ENCODE measurements around the gene SSBP3. TPM values are rescaled to one million over a fixed set of nuclear protein-coding genes. Genes with fewer than 3 reads are reported as not detected.

SSBP3 gene
- total and polyA plus RNA-seq, 2 of the 13 experiments (the other 11 are each of a cell fraction or from before 2014, with no cell fraction given), result 8.5 to 17.6 TPM

- TF ChIP-seq CENPT (CRISPR knock-in tag; IDR thresholded peaks at IDR 0.05; ENCODE audit: low read depth) (no peak), ZNF335 (CRISPR knock-in tag; IDR thresholded peaks at IDR 0.05) (no peak), SUZ12 (IDR thresholded peaks at IDR 0.05; ENCODE audit: low read depth, low read length) (no peak), KLF9 (CRISPR knock-in tag; IDR thresholded peaks at IDR 0.05; ENCODE audit: low read depth) (no peak), JARID2 (CRISPR knock-in tag; IDR thresholded peaks at IDR 0.05; ENCODE audit: insufficient replicate concordance) (no peak), POLR2A (IDR thresholded peaks at IDR 0.05; ENCODE audit: insufficient read depth in 1 of 2, low read depth in 2 of 2, low read length in 2 of 2) (no peak), DNMT3B (CRISPR knock-in tag; conservative IDR thresholded peaks at IDR 0.05) (no peak), ZNF766 (CRISPR knock-in tag; IDR thresholded peaks at IDR 0.05; ENCODE audit: borderline replicate concordance) (no peak), FOXC1 (CRISPR knock-in tag; IDR thresholded peaks at IDR 0.05; ENCODE audit: borderline replicate concordance) (no peak), NFKB2 (CRISPR knock-in tag; IDR thresholded peaks at IDR 0.05; ENCODE audit: borderline replicate concordance) (no peak), ARID2 (CRISPR knock-in tag; IDR thresholded peaks at IDR 0.05; ENCODE audit: borderline replicate concordance) (no peak), CCAR2 (optimal IDR thresholded peaks at IDR 0.05; ENCODE audit: low read depth, low read length) (no peak), ZFP91 (CRISPR knock-in tag; IDR thresholded peaks at IDR 0.05; ENCODE audit: borderline replicate concordance) (no peak), IKZF4 (CRISPR knock-in tag; IDR thresholded peaks at IDR 0.05; ENCODE audit: borderline replicate concordance, low read depth, not compliant biosample characterization) (no peak), ARHGAP35 (CRISPR knock-in tag; IDR thresholded peaks at IDR 0.05; ENCODE audit: borderline replicate concordance) (no peak)
- TF ChIP-seq, protein P1, sequence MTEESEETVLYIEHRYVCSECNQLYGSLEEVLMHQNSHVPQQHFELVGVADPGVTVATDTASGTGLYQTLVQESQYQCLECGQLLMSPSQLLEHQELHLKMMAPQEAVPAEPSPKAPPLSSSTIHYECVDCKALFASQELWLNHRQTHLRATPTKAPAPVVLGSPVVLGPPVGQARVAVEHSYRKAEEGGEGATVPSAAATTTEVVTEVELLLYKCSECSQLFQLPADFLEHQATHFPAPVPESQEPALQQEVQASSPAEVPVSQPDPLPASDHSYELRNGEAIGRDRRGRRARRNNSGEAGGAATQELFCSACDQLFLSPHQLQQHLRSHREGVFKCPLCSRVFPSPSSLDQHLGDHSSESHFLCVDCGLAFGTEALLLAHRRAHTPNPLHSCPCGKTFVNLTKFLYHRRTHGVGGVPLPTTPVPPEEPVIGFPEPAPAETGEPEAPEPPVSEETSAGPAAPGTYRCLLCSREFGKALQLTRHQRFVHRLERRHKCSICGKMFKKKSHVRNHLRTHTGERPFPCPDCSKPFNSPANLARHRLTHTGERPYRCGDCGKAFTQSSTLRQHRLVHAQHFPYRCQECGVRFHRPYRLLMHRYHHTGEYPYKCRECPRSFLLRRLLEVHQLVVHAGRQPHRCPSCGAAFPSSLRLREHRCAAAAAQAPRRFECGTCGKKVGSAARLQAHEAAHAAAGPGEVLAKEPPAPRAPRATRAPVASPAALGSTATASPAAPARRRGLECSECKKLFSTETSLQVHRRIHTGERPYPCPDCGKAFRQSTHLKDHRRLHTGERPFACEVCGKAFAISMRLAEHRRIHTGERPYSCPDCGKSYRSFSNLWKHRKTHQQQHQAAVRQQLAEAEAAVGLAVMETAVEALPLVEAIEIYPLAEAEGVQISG (CRISPR knock-in tag; IDR thresholded peaks at IDR 0.05), result 0 out of 2 replicates have a peak, but pooled peaks have one; percentile 31
- TF ChIP-seq, protein P2, sequence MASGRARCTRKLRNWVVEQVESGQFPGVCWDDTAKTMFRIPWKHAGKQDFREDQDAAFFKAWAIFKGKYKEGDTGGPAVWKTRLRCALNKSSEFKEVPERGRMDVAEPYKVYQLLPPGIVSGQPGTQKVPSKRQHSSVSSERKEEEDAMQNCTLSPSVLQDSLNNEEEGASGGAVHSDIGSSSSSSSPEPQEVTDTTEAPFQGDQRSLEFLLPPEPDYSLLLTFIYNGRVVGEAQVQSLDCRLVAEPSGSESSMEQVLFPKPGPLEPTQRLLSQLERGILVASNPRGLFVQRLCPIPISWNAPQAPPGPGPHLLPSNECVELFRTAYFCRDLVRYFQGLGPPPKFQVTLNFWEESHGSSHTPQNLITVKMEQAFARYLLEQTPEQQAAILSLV (CRISPR knock-in tag; IDR thresholded peaks at IDR 0.05; ENCODE audit: borderline replicate concordance), result 0 out of 2 replicates have a peak, but pooled peaks have one; percentile 64
- TF ChIP-seq, protein P3, sequence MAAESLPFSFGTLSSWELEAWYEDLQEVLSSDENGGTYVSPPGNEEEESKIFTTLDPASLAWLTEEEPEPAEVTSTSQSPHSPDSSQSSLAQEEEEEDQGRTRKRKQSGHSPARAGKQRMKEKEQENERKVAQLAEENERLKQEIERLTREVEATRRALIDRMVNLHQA (CRISPR knock-in tag; IDR thresholded peaks at IDR 0.05), result no peak
- TF ChIP-seq, protein P4, sequence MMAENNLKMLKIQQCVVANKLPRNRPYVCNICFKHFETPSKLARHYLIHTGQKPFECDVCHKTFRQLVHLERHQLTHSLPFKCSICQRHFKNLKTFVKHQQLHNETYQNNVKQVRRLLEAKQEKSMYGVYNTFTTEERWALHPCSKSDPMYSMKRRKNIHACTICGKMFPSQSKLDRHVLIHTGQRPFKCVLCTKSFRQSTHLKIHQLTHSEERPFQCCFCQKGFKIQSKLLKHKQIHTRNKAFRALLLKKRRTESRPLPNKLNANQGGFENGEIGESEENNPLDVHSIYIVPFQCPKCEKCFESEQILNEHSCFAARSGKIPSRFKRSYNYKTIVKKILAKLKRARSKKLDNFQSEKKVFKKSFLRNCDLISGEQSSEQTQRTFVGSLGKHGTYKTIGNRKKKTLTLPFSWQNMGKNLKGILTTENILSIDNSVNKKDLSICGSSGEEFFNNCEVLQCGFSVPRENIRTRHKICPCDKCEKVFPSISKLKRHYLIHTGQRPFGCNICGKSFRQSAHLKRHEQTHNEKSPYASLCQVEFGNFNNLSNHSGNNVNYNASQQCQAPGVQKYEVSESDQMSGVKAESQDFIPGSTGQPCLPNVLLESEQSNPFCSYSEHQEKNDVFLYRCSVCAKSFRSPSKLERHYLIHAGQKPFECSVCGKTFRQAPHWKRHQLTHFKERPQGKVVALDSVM (CRISPR knock-in tag; IDR thresholded peaks at IDR 0.05), result no peak
These were observed 58.1 kb downstream of the SSBP3 start (continued) for GRCh38 chr1:54347955-54348699.
